ENCODE data around the gene ANKFN1. TPM values are rescaled to one million over a fixed set of nuclear protein-coding genes. Genes with fewer than 3 reads are reported as not detected.

Gene ANKFN1, protein sequence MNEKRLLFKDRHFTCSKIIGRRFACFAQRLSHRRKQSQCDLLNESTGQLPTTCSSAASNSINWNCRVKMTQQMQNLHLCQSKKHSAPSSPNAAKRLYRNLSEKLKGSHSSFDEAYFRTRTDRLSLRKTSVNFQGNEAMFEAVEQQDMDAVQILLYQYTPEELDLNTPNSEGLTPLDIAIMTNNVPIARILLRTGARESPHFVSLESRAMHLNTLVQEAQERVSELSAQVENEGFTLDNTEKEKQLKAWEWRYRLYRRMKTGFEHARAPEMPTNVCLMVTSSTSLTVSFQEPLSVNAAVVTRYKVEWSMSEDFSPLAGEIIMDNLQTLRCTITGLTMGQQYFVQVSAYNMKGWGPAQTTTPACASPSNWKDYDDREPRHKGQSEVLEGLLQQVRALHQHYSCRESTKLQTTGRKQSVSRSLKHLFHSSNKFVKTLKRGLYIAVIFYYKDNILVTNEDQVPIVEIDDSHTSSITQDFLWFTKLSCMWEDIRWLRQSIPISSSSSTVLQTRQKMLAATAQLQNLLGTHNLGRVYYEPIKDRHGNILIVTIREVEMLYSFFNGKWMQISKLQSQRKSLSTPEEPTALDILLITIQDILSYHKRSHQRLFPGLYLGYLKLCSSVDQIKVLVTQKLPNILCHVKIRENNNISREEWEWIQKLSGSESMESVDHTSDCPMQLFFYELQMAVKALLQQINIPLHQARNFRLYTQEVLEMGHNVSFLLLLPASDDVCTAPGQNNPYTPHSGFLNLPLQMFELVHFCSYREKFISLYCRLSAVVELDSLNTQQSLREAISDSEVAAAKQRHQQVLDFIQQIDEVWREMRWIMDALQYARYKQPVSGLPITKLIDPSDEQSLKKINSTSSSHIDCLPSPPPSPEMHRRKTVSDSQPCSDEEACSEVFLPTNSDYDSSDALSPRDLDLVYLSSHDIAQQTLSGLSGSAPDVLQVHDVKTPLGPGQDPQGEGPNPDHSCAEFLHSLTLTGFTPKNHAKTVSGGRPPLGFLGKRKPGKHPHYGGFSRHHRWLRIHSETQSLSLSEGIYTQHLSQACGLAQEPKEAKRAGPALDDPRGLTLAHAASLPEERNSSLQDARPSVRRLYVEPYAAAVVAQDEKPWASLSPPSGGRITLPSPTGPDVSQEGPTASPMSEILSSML
- total RNA-seq, result not detected

DNA sequence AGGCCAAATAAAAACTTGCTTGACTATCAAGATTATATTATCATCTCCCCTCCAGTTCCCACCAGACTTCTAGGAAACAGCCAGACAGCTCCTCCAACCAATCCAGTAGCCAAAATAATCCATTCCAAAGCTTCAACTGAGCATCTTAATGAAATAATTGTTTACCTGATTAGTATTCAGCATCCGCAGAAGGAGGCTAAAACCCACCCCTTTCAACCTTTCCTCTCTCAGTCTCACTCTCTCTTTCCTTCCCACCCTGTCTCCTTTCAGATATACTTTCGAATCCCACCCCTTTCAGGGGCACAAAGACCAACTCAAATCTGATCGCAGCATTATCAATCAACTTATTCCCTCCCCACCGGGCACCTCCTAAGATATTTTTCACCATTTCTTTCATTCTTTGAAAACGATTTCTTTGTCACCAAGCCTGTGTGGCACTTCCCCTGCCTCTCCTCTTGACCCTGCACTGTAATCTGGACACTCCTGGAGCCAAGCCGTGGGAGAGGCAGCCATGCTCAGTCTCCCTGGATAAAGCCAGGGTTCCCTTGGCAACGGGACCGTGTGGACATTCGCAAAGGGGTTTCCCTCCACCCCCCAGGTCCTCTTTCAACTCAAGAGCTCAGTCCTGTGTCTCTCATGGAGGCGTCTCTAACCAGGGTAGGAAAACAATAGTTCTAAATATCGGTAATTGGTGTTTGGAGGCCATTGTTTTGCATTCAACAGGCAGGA is at the start of gene ANKFN1:
ANKFN1 (plus strand) TSS at position 602 of the 729 bp plus-strand sequence. CDS start 59,193 bp downstream, outside the sequence.
- Mint-ChIP-seq H3K4me1 (ENCODE audit: low read depth in 2 of 2) (no peaks in the 10 kb centered on the region), H3K36me3 (no peaks in the 10 kb centered on the region), H3K27ac (no peak within 1 kb of the TSS), H3K27me3 (peaks cover 2 to 14% of the 10 kb centered on the region in 2 donors), H3K4me3 (no peak within 1 kb of the TSS), H3K9me3 (no peaks in the 10 kb centered on the region)
- no peak for ATAC-seq
- DNase-seq (ENCODE audit: low spot score), result no peak

DNA sequence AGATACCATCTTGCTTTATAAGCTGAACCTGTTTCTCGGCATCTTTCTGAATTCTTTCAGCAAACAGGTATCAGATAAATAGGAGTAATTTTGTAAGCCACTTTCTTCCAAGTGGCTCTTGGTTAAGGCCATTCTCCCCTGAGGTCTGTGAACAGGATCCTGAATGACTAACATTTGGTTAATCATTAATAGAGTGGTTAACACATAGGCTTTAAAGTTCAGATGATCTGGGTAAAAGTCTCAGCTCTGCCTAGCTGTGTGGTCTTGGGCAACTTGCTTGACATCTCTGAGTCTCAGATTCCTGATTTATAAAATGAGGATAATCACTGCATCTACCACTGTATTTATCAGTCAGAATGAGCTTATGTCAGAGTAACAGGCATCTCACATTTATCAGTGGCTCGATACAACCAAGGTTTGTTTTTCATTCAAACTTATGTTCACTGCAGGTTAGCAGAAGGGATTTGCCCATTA is 44.4 kb upstream of the ANKFN1 start:
- Mint-ChIP-seq H3K4me1 (ENCODE audit: low read depth in 2 of 2) (no peaks in the 10 kb centered on the region), H3K36me3 (no peaks in the 10 kb centered on the region), H3K9me3 (no peaks in the 10 kb centered on the region), H3K27me3 (peaks cover 9 to 22% of the 10 kb centered on the region in 2 donors), H3K27ac (no peak overlapping the region), H3K4me3 (no peak overlapping the region)
- DNase-seq (ENCODE audit: low spot score) (no peak), ATAC-seq (no peak)

DNA sequence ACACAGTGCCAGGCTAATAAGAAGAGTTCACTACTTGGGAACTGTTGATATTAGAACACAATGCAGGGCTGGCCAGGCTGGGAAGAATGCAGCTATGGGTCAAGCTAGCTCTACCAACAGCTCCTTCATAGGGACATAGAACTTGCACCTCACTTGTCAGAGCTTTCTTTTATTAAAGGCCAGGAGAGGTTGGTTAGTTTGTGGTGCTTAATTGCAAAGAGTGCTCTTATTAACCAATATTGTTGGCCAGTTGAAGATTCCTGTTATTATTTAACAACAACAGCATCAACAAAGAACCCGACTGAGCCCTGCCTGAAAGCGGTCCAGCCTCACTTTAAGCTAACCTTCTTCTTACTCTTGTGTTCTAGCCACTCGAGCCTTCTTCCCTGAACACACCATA is 43.4 kb upstream of the ANKFN1 start:
- Mint-ChIP-seq H3K9me3 (no peaks in the 10 kb centered on the region), H3K27me3 (peaks cover 8 to 12% of the 10 kb centered on the region in 2 donors), H3K4me3 (no peak overlapping the region), H3K27ac (no peak overlapping the region), H3K4me1 (ENCODE audit: low read depth in 2 of 2) (no peaks in the 10 kb centered on the region), H3K36me3 (no peaks in the 10 kb centered on the region)
- DNase-seq (ENCODE audit: low spot score), result no peak
- no peak for ATAC-seq

- Mint-ChIP-seq H3K27ac (no peak overlapping the region), H3K27me3 (peaks cover 6 to 11% of the 10 kb centered on the region in 2 donors), H3K4me1 (ENCODE audit: low read depth in 2 of 2) (no peaks in the 10 kb centered on the region), H3K9me3 (no peaks in the 10 kb centered on the region), H3K36me3 (no peaks in the 10 kb centered on the region), H3K4me3 (no peak overlapping the region)
- ATAC-seq (no peak), DNase-seq (ENCODE audit: low spot score) (no peak)
These were observed 42.7 kb upstream of the ANKFN1 start for GRCh38 chr17:56110463-56111135.

GRCh38 chr17:56111706-56112485 is 41.4 kb upstream of the ANKFN1 start:
- DNase-seq (ENCODE audit: low spot score) (no peak), ATAC-seq (no peak)
- H3K4me1 Mint-ChIP-seq (ENCODE audit: low read depth in 2 of 2), result no peaks in the 10 kb centered on the region
- H3K27ac Mint-ChIP-seq, result no peak overlapping the region
- H3K9me3 Mint-ChIP-seq, result no peaks in the 10 kb centered on the region
- H3K4me3 Mint-ChIP-seq, result no peak overlapping the region
- H3K27me3 Mint-ChIP-seq, result peaks cover 6 to 11% of the 10 kb centered on the region in 2 donors
- H3K36me3 Mint-ChIP-seq, result no peaks in the 10 kb centered on the region

- DNase-seq (ENCODE audit: low spot score) (no peak), ATAC-seq (no peak)
- H3K36me3 Mint-ChIP-seq, result no peaks in the 10 kb centered on the region
- H3K27ac Mint-ChIP-seq, result no peak overlapping the region
- no peaks in the 10 kb centered on the region for H3K4me1 Mint-ChIP-seq (ENCODE audit: low read depth in 2 of 2)
- H3K27me3 Mint-ChIP-seq, result peaks cover 3 to 8% of the 10 kb centered on the region in 2 donors
- H3K9me3 Mint-ChIP-seq, result no peaks in the 10 kb centered on the region
- H3K4me3 Mint-ChIP-seq, result no peak overlapping the region
These were observed 39.8 kb upstream of the ANKFN1 start for GRCh38 chr17:56113486-56113885.

DNA sequence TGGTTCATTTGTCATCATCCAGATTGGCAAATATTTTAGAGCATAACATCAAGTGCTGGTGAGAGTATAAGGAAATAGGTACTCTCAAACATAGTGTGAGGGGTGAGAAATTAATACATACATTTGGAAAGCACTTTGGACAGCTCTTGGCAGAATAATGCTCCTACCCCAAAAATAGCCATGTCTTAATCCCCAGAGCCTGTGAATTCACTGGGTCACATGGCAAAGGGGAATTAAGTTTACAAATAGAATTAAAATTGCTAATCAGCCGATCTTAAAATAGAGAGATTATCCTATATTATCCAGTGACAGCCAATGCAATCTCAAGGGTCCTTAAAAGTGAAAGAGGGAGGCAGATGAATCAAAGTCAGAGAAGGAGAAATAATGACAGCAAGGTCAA is 38.8 kb upstream of the ANKFN1 start:
- Mint-ChIP-seq H3K4me1 (ENCODE audit: low read depth in 2 of 2) (no peaks in the 10 kb centered on the region), H3K27me3 (peaks cover 3 to 6% of the 10 kb centered on the region in 2 donors), H3K9me3 (no peaks in the 10 kb centered on the region), H3K27ac (no peak overlapping the region), H3K4me3 (no peak overlapping the region), H3K36me3 (no peaks in the 10 kb centered on the region)
- ATAC-seq (no peak), DNase-seq (ENCODE audit: low spot score) (no peak)

DNA sequence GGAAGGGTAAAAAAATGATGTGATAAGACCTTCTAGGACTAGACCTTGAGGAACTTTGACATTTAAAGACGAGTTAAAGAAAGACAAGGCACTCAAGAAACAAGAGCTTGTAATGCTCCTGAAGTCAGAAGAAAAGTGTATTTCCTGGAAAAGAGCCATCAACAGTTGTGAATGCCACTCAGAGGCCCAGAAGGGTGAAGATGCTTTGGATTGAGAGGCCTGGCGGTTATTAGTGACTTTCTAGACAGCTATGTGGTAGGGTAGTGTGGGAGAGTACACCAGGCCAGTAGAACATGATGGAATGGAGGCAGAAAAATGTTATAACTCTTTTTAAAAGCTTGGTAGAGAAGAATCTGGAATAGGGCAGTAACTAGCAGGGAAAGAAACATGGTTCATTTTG is 34.1 kb upstream of the ANKFN1 start:
- no peak overlapping the region for H3K27ac Mint-ChIP-seq
- peaks cover 0 to 4% of the 10 kb centered on the region in 2 donors for H3K27me3 Mint-ChIP-seq
- no peak for ATAC-seq
- DNase-seq (ENCODE audit: low spot score), result no peak
- no peaks in the 10 kb centered on the region for H3K9me3 Mint-ChIP-seq
- no peaks in the 10 kb centered on the region for H3K4me1 Mint-ChIP-seq (ENCODE audit: low read depth in 2 of 2)
- no peaks in the 10 kb centered on the region for H3K36me3 Mint-ChIP-seq
- H3K4me3 Mint-ChIP-seq, result no peak overlapping the region

- H3K4me1 Mint-ChIP-seq (ENCODE audit: low read depth in 2 of 2), result no peaks in the 10 kb centered on the region
- no peaks in the 10 kb centered on the region for H3K9me3 Mint-ChIP-seq
- no peak overlapping the region for H3K27ac Mint-ChIP-seq
- no peak for ATAC-seq
- no peaks in the 10 kb centered on the region for H3K36me3 Mint-ChIP-seq
- DNase-seq (ENCODE audit: low spot score), result no peak
- H3K4me3 Mint-ChIP-seq, result no peak overlapping the region
- peaks cover 4% of the 10 kb centered on the region in 2 donors for H3K27me3 Mint-ChIP-seq
These were observed 33.3 kb upstream of the ANKFN1 start for GRCh38 chr17:56119936-56120335.

DNA sequence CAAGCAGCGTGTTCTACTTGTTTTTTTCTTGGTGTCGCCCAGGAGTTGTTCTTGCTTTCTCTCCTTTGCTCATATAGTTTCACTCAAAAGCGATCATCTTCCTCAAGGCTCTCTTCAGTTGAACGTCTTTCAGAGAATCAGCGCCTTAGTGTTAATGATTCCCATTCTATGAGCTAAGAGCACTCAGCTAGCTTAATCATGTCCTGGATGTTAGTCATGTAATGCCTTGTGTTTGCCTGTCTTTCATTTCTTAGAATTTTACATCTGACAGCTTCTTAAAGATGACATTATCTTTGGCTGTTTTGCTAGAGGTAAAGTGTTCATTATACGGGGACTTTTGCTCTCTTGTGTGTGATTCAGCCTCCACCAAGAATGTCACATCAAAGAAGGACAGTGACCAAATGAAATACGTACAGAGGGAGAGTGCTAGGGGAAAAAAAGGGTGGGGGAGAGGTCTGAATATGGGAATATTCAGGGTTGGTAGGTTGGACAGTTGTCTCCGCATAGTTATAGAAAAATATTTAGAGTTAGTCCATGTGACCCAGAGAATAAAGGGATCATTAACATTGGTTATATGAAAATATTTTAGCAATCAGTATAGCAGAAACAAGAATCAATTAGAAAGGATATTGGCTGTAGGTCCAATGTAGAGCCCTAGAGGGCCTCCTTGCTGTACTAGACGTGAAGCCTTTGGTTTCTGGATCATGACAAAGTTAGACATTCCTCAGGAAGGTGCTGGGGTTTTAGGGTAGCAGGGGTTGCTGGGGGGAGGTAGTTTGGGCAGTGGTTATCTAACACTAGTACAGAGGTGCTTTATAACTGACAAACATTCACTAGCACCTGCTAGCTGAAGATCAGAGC is 31.9 kb upstream of the ANKFN1 start:
- no peaks in the 10 kb centered on the region for H3K4me1 Mint-ChIP-seq (ENCODE audit: low read depth in 2 of 2)
- no peaks in the 10 kb centered on the region for H3K9me3 Mint-ChIP-seq
- no peak overlapping the region for H3K27ac Mint-ChIP-seq
- H3K36me3 Mint-ChIP-seq, result no peaks in the 10 kb centered on the region
- no peak for DNase-seq (ENCODE audit: low spot score)
- H3K27me3 Mint-ChIP-seq, result peaks cover 7 to 13% of the 10 kb centered on the region in 2 donors
- no peak for ATAC-seq
- H3K4me3 Mint-ChIP-seq, result no peak overlapping the region

- DNase-seq (ENCODE audit: low spot score) (no peak), ATAC-seq (no peak)
- peaks cover 7 to 13% of the 10 kb centered on the region in 2 donors for H3K27me3 Mint-ChIP-seq
- no peaks in the 10 kb centered on the region for H3K9me3 Mint-ChIP-seq
- no peak overlapping the region for H3K27ac Mint-ChIP-seq
- H3K4me3 Mint-ChIP-seq, result no peak overlapping the region
- no peaks in the 10 kb centered on the region for H3K4me1 Mint-ChIP-seq (ENCODE audit: low read depth in 2 of 2)
- no peaks in the 10 kb centered on the region for H3K36me3 Mint-ChIP-seq
These were observed 27.1 kb upstream of the ANKFN1 start for GRCh38 chr17:56125830-56126819.

Measured in natural killer cell treated with Interleukin-12 subunit alpha and Interleukin-12 subunit beta and Interleukin-15 and Interleukin-18, amount 100 ng/mL, for 72 hours (primary cell).